ENCODE measurements around the gene DHRSX. TPM values are rescaled to one million over a fixed set of nuclear protein-coding genes. Genes with fewer than 3 reads are reported as not detected.

DHRSX gene
- total and polyA plus RNA-seq, 2 donors (not counting 1 experiment from before 2014, with no cell fraction given), result 18.8 to 39.0 TPM

- 90% methylated on average over 1 of the region's 4 CpGs for WGBS (ENCODE audit: insufficient coverage)
- Mint-ChIP-seq H3K9me3 (ENCODE audit: insufficient read depth) (no peaks in the 10 kb centered on the region), H3K27me3 (no peaks in the 10 kb centered on the region), H3K27ac (no peak overlapping the region), H3K4me3 (no peak overlapping the region), H3K4me1 (peaks cover 3% of the 10 kb centered on the region)
- H3K27me3 ChIP-seq (replicated peaks in 1 of 4; ENCODE audit: control extremely low read depth in 1 of 4, control insufficient read depth in 3 of 4, insufficient read depth in 4 of 4, low read length in 3 of 4), result no peaks in the 10 kb centered on the region
- POLR2A ChIA-PET, result no interaction called here
- H2AFZ ChIP-seq (ENCODE audit: insufficient read depth, low read depth, low read length, poor library complexity, severe bottlenecking), result no peak overlapping the region
- no peaks in the 10 kb centered on the region for H4K20me1 ChIP-seq (ENCODE audit: control insufficient read depth, insufficient read depth, low read length, poor library complexity, severe bottlenecking)
- H3K79me2 ChIP-seq (ENCODE audit: control insufficient read depth, insufficient read depth, low read length), result no peaks in the 10 kb centered on the region
- H3K9ac ChIP-seq (ENCODE audit: low read length), result no peak overlapping the region
- no peak overlapping the region for H3K4me3 ChIP-seq (ENCODE audit: control extremely low read depth in 1 of 5, extremely low read depth in 1 of 5, insufficient read depth in 1 of 5, low read depth in 2 of 5, low read length in 4 of 5)
- ATAC-seq (ENCODE audit: low read depth) (no peak), DNase-seq (no peak)
- intact Hi-C loops (cut with micrococcal nuclease), result no loop called here
- CTCF ChIA-PET, result no interaction called here
- H3K27ac ChIP-seq (ENCODE audit: low read length in 2 of 2), result no peak overlapping the region
- no peaks in the 10 kb centered on the region for H3K9me3 ChIP-seq (ENCODE audit: control extremely low read depth in 1 of 3, control insufficient read depth in 2 of 3, insufficient read depth in 1 of 3, low read length in 2 of 3)
- no peak overlapping the region for H3K4me2 ChIP-seq (replicated peaks; ENCODE audit: low read depth, low read length, poor library complexity, severe bottlenecking)
- peaks cover 4 to 11% of the 10 kb centered on the region in 2 experiments for H3K36me3 ChIP-seq (replicated peaks in 1 of 2; ENCODE audit: control extremely low read depth in 1 of 2, control insufficient read depth in 1 of 2, extremely low read depth in 1 of 2, insufficient read depth in 2 of 2, low read length in 1 of 2)
- H3K4me1 ChIP-seq (ENCODE audit: control insufficient read depth in 2 of 2, insufficient read depth in 2 of 2, low read length in 2 of 2), result no peaks in the 10 kb centered on the region
- TF ChIP-seq CTCF (IDR thresholded peaks at IDR 0.05), result no peak
- no peak for TF ChIP-seq EZH2 (IDR thresholded peaks at IDR 0.05; ENCODE audit: borderline replicate concordance, insufficient read depth, low read depth, low read length, poor library complexity, severe bottlenecking)
These were observed 216.2 kb downstream of the DHRSX start for GRCh38 chrX:2284601-2285000.

GRCh38 chrX:2284133-2284532 is 216.6 kb downstream of the DHRSX start:
- H3K27me3 Mint-ChIP-seq, result no peaks in the 10 kb centered on the region
- Histone ChIP-seq H3K4me1 (ENCODE audit: control insufficient read depth in 2 of 2, insufficient read depth in 2 of 2, low read length in 2 of 2) (no peaks in the 10 kb centered on the region), H3K36me3 (replicated peaks in 1 of 2; ENCODE audit: control extremely low read depth in 1 of 2, control insufficient read depth in 1 of 2, extremely low read depth in 1 of 2, insufficient read depth in 2 of 2, low read length in 1 of 2) (peaks cover 0 to 10% of the 10 kb centered on the region in 2 experiments), H2AFZ (ENCODE audit: insufficient read depth, low read depth, low read length, poor library complexity, severe bottlenecking) (no peak overlapping the region), H3K79me2 (ENCODE audit: control insufficient read depth, insufficient read depth, low read length) (no peaks in the 10 kb centered on the region), H3K9me3 (ENCODE audit: control extremely low read depth in 1 of 3, control insufficient read depth in 2 of 3, insufficient read depth in 1 of 3, low read length in 2 of 3) (no peaks in the 10 kb centered on the region), H4K20me1 (ENCODE audit: control insufficient read depth, insufficient read depth, low read length, poor library complexity, severe bottlenecking) (no peaks in the 10 kb centered on the region), H3K4me2 (replicated peaks; ENCODE audit: low read depth, low read length, poor library complexity, severe bottlenecking) (no peak overlapping the region), H3K27ac (ENCODE audit: low read length in 2 of 2) (no peak overlapping the region), H3K27me3 (replicated peaks in 1 of 4; ENCODE audit: control extremely low read depth in 1 of 4, control insufficient read depth in 3 of 4, insufficient read depth in 4 of 4, low read length in 3 of 4) (no peaks in the 10 kb centered on the region), H3K4me3 (ENCODE audit: control extremely low read depth in 1 of 5, extremely low read depth in 1 of 5, insufficient read depth in 1 of 5, low read depth in 2 of 5, low read length in 4 of 5) (no peak overlapping the region), H3K9ac (ENCODE audit: low read length) (no peak overlapping the region)
- CTCF ChIA-PET, result no interaction called here
- ATAC-seq (ENCODE audit: low read depth) (no peak), DNase-seq (no peak)
- POLR2A ChIA-PET, result no interaction called here
- no peak for TF ChIP-seq EZH2 (IDR thresholded peaks at IDR 0.05; ENCODE audit: borderline replicate concordance, insufficient read depth, low read depth, low read length, poor library complexity, severe bottlenecking)
- no peak for TF ChIP-seq CTCF (IDR thresholded peaks at IDR 0.05)
- peaks cover 3% of the 10 kb centered on the region for H3K4me1 Mint-ChIP-seq
- intact Hi-C loops (cut with micrococcal nuclease), result no loop called here
- no peaks in the 10 kb centered on the region for H3K9me3 Mint-ChIP-seq (ENCODE audit: insufficient read depth)
- H3K4me3 Mint-ChIP-seq, result no peak overlapping the region
- no CpG with 5 or more reads among the region's 3 CpGs for WGBS (ENCODE audit: insufficient coverage)
- H3K27ac Mint-ChIP-seq, result no peak overlapping the region
